ENCODE results near the gene SELENOH.

GRCh38 chr11:57764566-57764965 is 23.3 kb downstream of the SELENOH start:
- TF ChIP-seq CTCF (IDR thresholded peaks at IDR 0.05; ENCODE audit: insufficient read depth, low read depth, low read length), result no peak
- no peak for TF ChIP-seq EZH2 (IDR thresholded peaks at IDR 0.05; ENCODE audit: insufficient read depth, low read length)
